Breast epithelium (tissue), 4 donors: ENCODE results near the gene IL1RL1. TPM values are rescaled to one million over a fixed set of nuclear protein-coding genes. Genes with fewer than 3 reads are reported as not detected.

Experiments used
- DNase-seq, 2 donors: peaks; one replicate each; pipeline ENCODE4 v3.0.0-alpha.2; 2019; ENCODE audit warnings: low spot score in 2 of 2
- H3K27ac ChIP-seq, 2 donors: fragments of 200-600 bp; sonication (generic) in 1 of 2; one replicate each; pipeline ENCODE4 v1.5.1; 2016 to 2019; ENCODE audit warnings: mild to moderate bottlenecking in 1 of 2
- H3K27me3 ChIP-seq, 2 donors: fragments of 200-600 bp; sonication (generic) in 1 of 2; one replicate each; pipeline versions ENCODE4 v1.5.1 to v1.6.0; 2017 to 2019; ENCODE audit warnings: control low read depth in 1 of 2, mild to moderate bottlenecking in 1 of 2
- H3K36me3 ChIP-seq: fragments of 200-600 bp; one replicate; pipeline ENCODE4 v1.5.1; 2019
- H3K4me1 ChIP-seq, 2 donors: fragments of 200-600 bp; sonication (generic); one replicate each; pipeline ENCODE4 v1.5.1; 2016 to 2019; ENCODE audit warnings: control low read depth in 1 of 2
- H3K4me3 ChIP-seq, 3 donors: fragments of 200-600 bp; sonication (generic); 1 replicate in 2 of 3; 2 replicates in 1 of 3; pipeline ENCODE4 v1.5.1; 2016 to 2019; ENCODE audit warnings: mild to moderate bottlenecking in 3 of 3, moderate library complexity in 2 of 3
- H3K9me3 ChIP-seq, 2 donors: fragments of 200-600 bp; sonication (generic) in 1 of 2; one replicate each; pipeline ENCODE4 v1.5.1; 2016 to 2019; ENCODE audit warnings: control low read depth in 1 of 2
- POLR2A ChIP-seq: fragments of 450-650 bp; IDR thresholded peaks from one replicate; pipeline ENCODE4 v1.6.1; 2016; ENCODE audit warnings: antibody characterized with exemption, mild to moderate bottlenecking, moderate library complexity
- POLR2AphosphoS5 ChIP-seq, 3 donors: sonication (generic); formaldehyde crosslinking; IDR thresholded peaks; one replicate each; pipeline ENCODE4 v1.6.1; 2017; ENCODE audit warnings: antibody characterized with exemption in 3 of 3
- intact Hi-C: fragments of 100-400 bp; cut with DNase I; formaldehyde crosslinking; loops from one replicate; pipeline ENCODE4 v1.15.1; 2023; ENCODE audit warnings: low total_unique reads
- total RNA-seq, 3 donors: library from RNA; depleted of rRNA; stranded (reverse); fragments of >200 nt; gene quantifications; one replicate each; pipeline ENCODE4 v1.1.0, GENCODE V29; 2016
- TF ChIP-seq, protein P1 (sequence below), 3 donors: fragments of 450-650 bp; IDR thresholded peaks; one replicate each; pipeline ENCODE4 v1.5.1; 2016 to 2017; ENCODE audit warnings: antibody characterized with exemption in 3 of 3, mild to moderate bottlenecking in 3 of 3, moderate library complexity in 3 of 3

Gene IL1RL1
- total RNA-seq, 3 donors from 2014 or later: 6.3 to 27.8 (median 12.1) TPM

DNA sequence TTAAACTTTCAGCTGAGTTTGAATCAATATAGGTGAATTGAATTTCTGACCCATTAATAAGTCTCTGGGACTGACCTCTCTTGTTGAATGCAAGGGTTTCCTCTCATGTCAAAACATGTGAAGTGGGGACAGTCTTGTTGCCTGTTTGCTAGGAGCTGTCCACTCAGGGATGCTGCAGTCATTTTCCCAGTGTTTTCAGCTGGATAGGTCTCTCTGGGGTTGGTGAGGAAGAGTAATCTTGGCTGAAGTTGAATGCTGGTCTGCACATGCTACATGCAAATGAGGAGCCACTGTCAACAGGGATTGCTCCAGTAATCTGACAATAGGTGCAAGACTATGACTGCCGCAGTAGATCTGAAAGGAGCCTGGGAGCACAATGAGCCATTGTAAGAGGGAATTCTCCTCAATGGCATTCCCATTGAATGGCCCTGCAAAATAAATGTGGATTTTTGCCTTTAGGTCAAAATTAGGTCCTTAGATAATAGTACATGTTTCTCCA is 34.1 kb upstream of the IL1RL1 start:
- Histone ChIP-seq H3K4me3 (no peak overlapping the region), H3K27me3 (no peaks in the 10 kb centered on the region), H3K27ac (no peak overlapping the region), H3K9me3 (peaks cover 0 to 8% of the 10 kb centered on the region in 2 donors), H3K36me3 (no peaks in the 10 kb centered on the region), H3K4me1 (no peaks in the 10 kb centered on the region)
- intact Hi-C loops: no loop called here
- no peak for DNase-seq
- TF ChIP-seq POLR2AphosphoS5 (IDR thresholded peaks at IDR 0.05) (no peak), POLR2A (no peak)
- TF ChIP-seq, protein P1, sequence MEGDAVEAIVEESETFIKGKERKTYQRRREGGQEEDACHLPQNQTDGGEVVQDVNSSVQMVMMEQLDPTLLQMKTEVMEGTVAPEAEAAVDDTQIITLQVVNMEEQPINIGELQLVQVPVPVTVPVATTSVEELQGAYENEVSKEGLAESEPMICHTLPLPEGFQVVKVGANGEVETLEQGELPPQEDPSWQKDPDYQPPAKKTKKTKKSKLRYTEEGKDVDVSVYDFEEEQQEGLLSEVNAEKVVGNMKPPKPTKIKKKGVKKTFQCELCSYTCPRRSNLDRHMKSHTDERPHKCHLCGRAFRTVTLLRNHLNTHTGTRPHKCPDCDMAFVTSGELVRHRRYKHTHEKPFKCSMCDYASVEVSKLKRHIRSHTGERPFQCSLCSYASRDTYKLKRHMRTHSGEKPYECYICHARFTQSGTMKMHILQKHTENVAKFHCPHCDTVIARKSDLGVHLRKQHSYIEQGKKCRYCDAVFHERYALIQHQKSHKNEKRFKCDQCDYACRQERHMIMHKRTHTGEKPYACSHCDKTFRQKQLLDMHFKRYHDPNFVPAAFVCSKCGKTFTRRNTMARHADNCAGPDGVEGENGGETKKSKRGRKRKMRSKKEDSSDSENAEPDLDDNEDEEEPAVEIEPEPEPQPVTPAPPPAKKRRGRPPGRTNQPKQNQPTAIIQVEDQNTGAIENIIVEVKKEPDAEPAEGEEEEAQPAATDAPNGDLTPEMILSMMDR (IDR thresholded peaks at IDR 0.05): no peak

DNA sequence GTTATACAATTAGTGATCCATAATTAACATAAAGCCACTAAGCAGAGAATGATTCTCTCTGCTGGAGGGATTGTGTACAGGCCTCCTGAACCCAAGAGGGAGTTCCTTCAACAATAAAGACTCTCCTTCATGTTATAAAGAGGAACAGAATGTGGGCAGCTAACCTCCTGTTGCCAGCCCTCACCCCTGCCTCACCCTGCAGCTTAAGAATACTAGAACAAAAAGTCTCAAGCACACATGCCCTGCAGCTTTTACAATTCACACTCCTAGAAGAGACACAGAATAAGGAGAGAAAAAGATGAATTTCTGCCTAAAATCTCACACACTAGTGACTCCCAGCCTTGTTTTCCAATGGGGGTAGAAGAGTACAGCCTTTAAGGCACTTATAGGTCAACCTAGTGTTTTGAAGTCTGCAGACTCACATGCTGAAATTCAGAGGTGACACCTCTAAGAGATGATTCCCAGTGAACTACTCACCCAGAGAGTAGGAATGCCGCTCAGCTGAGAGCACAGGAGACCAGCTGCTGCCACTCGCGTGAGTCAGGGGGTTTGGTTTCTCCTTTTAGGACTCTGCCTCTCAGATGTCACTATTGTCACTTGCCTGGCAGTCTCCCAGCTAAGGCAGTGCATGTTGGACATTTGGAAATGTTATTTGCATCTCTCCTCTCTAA is 32.5 kb upstream of the IL1RL1 start:
- Histone ChIP-seq H3K9me3 (peaks cover 0 to 8% of the 10 kb centered on the region in 2 donors), H3K36me3 (no peaks in the 10 kb centered on the region), H3K4me3 (no peak overlapping the region), H3K27me3 (no peaks in the 10 kb centered on the region), H3K4me1 (no peaks in the 10 kb centered on the region), H3K27ac (no peak overlapping the region)
- no peak for TF ChIP-seq POLR2A
- TF ChIP-seq, protein P1 (IDR thresholded peaks at IDR 0.05): no peak
- no peak for TF ChIP-seq POLR2AphosphoS5 (IDR thresholded peaks at IDR 0.05)
- no peak for DNase-seq
- intact Hi-C loops: no loop called here

DNA sequence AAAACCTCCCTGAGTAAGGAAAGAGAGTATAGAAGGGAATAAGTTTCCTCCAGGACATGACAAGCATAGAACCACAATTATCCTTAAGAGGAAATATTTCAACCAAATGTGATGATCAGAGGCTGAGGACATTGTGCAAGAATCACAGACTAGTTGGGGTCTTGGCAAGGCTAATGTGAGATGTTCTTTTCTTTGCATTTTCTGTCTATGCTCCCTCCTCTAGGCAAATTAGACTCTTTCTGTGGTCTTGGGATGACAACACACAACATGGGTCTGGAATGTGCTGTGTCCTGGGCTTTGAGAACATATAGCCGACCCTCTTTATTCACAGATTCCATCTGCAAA is 32.0 kb upstream of the IL1RL1 start:
- H3K4me1 ChIP-seq: no peaks in the 10 kb centered on the region
- H3K9me3 ChIP-seq: peaks cover 0 to 8% of the 10 kb centered on the region in 2 donors
- TF ChIP-seq POLR2AphosphoS5 (IDR thresholded peaks at IDR 0.05) (no peak), POLR2A (no peak)
- TF ChIP-seq, protein P1 (IDR thresholded peaks at IDR 0.05): no peak
- DNase-seq: no peak
- intact Hi-C loops: no loop called here
- no peak overlapping the region for H3K4me3 ChIP-seq
- H3K27me3 ChIP-seq: no peaks in the 10 kb centered on the region
- no peak overlapping the region for H3K27ac ChIP-seq
- H3K36me3 ChIP-seq: no peaks in the 10 kb centered on the region

DNA sequence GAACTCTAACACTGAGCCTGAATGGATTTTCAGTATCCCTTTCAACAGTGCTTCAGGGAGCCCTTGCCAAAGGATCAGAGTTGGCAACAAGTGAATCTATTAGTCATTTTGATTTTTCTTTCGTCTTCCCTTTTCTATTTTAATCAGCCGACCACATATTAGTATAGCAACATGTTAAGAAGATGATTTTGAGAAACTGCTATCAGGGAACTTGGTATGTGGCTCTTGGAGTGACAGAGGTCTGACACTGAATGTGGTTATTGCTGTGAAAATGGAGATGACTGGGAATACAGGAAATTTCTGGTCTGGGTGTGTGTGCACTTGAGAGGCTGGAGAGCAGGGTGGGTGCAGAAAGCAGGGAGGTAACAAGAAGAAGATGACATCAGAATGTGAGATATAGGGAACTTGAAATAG is 28.7 kb upstream of the IL1RL1 start:
- no peaks in the 10 kb centered on the region for H3K9me3 ChIP-seq
- intact Hi-C loops: no loop called here
- no peaks in the 10 kb centered on the region for H3K4me1 ChIP-seq
- no peaks in the 10 kb centered on the region for H3K36me3 ChIP-seq
- no peaks in the 10 kb centered on the region for H3K27me3 ChIP-seq
- TF ChIP-seq POLR2AphosphoS5 (IDR thresholded peaks at IDR 0.05) (no peak), POLR2A (no peak)
- TF ChIP-seq, protein P1 (IDR thresholded peaks at IDR 0.05): no peak
- no peak overlapping the region for H3K27ac ChIP-seq
- DNase-seq: no peak
- no peak overlapping the region for H3K4me3 ChIP-seq

DNA sequence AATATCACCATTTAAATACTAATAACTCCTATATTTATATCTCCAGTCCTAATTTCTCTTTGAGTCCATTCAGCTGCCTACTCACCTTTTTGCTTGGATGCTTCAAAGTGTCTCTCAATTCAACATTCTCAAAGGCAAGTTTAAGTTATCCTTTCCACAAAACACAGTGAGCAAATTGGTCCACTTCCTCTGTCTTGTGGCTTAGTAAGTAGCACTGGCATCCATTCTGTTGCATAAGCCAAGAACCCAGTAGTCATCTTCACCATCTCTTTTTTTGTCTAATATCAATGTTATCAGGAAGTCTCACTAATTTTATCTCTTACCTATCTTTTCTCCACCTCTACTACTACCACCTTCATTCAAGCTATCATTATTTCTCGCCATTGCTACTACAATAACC is 27.4 kb upstream of the IL1RL1 start:
- Histone ChIP-seq H3K9me3 (no peaks in the 10 kb centered on the region), H3K36me3 (no peaks in the 10 kb centered on the region), H3K4me3 (no peak overlapping the region), H3K27ac (no peak overlapping the region), H3K27me3 (no peaks in the 10 kb centered on the region), H3K4me1 (no peaks in the 10 kb centered on the region)
- TF ChIP-seq POLR2AphosphoS5 (IDR thresholded peaks at IDR 0.05) (no peak), POLR2A (no peak)
- TF ChIP-seq, protein P1 (IDR thresholded peaks at IDR 0.05): no peak
- DNase-seq: no peak
- intact Hi-C loops: no loop called here
